Activated naive CD8-positive, alpha-beta T cell (primary cell): ENCODE results near the gene TNMD.

Experiments used
- H3K27ac Mint-ChIP-seq: one replicate; pipeline ENCODE4 v1.8.0; 2021; ENCODE audit warnings: mixed read lengths
- H3K27me3 Mint-ChIP-seq: one replicate; pipeline ENCODE4 v1.8.0; 2021; ENCODE audit warnings: mixed read lengths
- H3K36me3 Mint-ChIP-seq: one replicate; pipeline ENCODE4 v1.8.0; 2021; ENCODE audit warnings: mixed read lengths
- H3K4me1 Mint-ChIP-seq: one replicate; pipeline ENCODE4 v1.8.0; 2021; ENCODE audit warnings: low read depth, mixed read lengths
- H3K4me3 Mint-ChIP-seq: one replicate; pipeline ENCODE4 v1.8.0; 2021; ENCODE audit warnings: mild to moderate bottlenecking, mixed read lengths
- H3K9me3 Mint-ChIP-seq: one replicate; pipeline ENCODE4 v1.8.0; 2021; ENCODE audit warnings: low read depth, mixed read lengths

Gene TNMD

GRCh38 chrX:100625985-100626491 is 41.3 kb downstream of the TNMD start:
- Mint-ChIP-seq H3K27ac (no peak overlapping the region), H3K36me3 (peaks cover 2% of the 10 kb centered on the region), H3K4me3 (no peak overlapping the region), H3K4me1 (peaks cover 9% of the 10 kb centered on the region), H3K9me3 (no peaks in the 10 kb centered on the region), H3K27me3 (no peaks in the 10 kb centered on the region)

GRCh38 chrX:100635040-100635439 is 50.3 kb downstream of the TNMD start:
- Mint-ChIP-seq H3K36me3 (peaks cover 2% of the 10 kb centered on the region), H3K4me1 (peaks cover 17% of the 10 kb centered on the region)

DNA sequence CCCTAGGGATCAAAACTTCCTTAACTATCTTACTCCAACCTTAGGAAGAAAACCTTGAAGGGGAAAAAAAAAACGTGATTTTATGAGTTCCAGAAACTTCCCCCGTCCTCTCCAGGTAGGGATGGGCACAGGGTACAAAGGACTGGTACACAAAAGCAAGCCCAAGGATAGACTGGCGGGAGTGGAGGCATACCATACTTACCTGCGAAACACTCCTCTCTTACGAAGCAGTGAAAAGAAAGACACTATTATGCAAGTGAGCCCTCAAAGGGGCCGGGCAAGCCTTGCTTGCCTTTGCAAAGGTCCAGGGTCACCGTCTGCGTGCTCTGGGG is 51.2 kb downstream of the TNMD start:
- no peak overlapping the region for H3K27ac Mint-ChIP-seq
- H3K4me3 Mint-ChIP-seq = peak overlapping the region; percentile 95
- no peaks in the 10 kb centered on the region for H3K27me3 Mint-ChIP-seq
- no peaks in the 10 kb centered on the region for H3K36me3 Mint-ChIP-seq
- peaks cover 17% of the 10 kb centered on the region for H3K4me1 Mint-ChIP-seq
- H3K9me3 Mint-ChIP-seq = no peaks in the 10 kb centered on the region

More at GRCh38 chrX:100635040-100635439, 50.3 kb downstream of the TNMD start:
- no peak overlapping the region for H3K4me3 Mint-ChIP-seq
- no peak overlapping the region for H3K27ac Mint-ChIP-seq
- H3K9me3 Mint-ChIP-seq = no peaks in the 10 kb centered on the region
- no peaks in the 10 kb centered on the region for H3K27me3 Mint-ChIP-seq

GRCh38 chrX:100636321-100636991 is 51.7 kb downstream of the TNMD start, which contains the start of gene TSPAN6:
Gene TSPAN6, minus strand, starts transcription at chrX:100636806. Its CDS starts 112 bp downstream, at chrX:100636694.
- peak within 1 kb of the TSS; percentile 89 for H3K27ac Mint-ChIP-seq
- H3K4me1 Mint-ChIP-seq = peaks cover 17% of the 10 kb centered on the region
- H3K9me3 Mint-ChIP-seq = no peaks in the 10 kb centered on the region
- no peaks in the 10 kb centered on the region for H3K27me3 Mint-ChIP-seq
- H3K36me3 Mint-ChIP-seq = no peaks in the 10 kb centered on the region
- H3K4me3 Mint-ChIP-seq = peak within 1 kb of the TSS; percentile 95

- H3K27ac Mint-ChIP-seq = no peak overlapping the region
- H3K4me1 Mint-ChIP-seq = peaks cover under 1% of the 10 kb centered on the region
- H3K27me3 Mint-ChIP-seq = no peaks in the 10 kb centered on the region
- H3K36me3 Mint-ChIP-seq = no peaks in the 10 kb centered on the region
- no peaks in the 10 kb centered on the region for H3K9me3 Mint-ChIP-seq
- no peak overlapping the region for H3K4me3 Mint-ChIP-seq
Measured at GRCh38 chrX:100642290-100642689, 57.6 kb downstream of the TNMD start.

GRCh38 chrX:100643212-100643611 is 58.5 kb downstream of the TNMD start:
- Mint-ChIP-seq H3K4me1 (no peaks in the 10 kb centered on the region), H3K9me3 (no peaks in the 10 kb centered on the region), H3K36me3 (no peaks in the 10 kb centered on the region), H3K27me3 (no peaks in the 10 kb centered on the region), H3K27ac (no peak overlapping the region), H3K4me3 (no peak overlapping the region)

GRCh38 chrX:100643956-100644860 is 59.5 kb downstream of the TNMD start, which contains the start of gene SRPX2:
Gene SRPX2, plus strand, starts transcription at chrX:100644199. Its CDS starts 2,124 bp downstream, at chrX:100646323.
- Mint-ChIP-seq H3K4me3 (no peak within 1 kb of the TSS), H3K27ac (no peak within 1 kb of the TSS), H3K36me3 (no peaks in the 10 kb centered on the region), H3K4me1 (no peaks in the 10 kb centered on the region), H3K9me3 (no peaks in the 10 kb centered on the region), H3K27me3 (no peaks in the 10 kb centered on the region)

DNA sequence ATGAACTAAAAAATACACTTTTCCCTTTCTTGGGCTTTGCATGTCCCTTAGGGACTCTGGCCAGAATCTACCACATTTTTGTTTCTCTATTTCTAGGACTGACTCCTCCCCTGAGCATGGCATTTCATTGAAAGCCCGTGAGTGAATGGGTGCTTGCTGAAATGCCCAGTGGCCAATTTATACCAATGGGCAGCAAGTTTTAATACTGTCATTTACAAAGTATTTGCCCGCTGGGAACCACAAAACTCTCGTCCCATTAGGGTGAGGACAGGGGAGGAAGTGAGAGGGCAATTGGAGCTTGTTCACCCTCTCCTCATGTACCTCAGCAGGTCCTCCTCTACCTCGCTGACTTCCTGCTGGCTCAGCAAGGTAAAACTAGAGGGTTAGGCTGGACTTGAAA is 60.4 kb downstream of the TNMD start:
- Mint-ChIP-seq H3K4me1 (no peaks in the 10 kb centered on the region), H3K9me3 (no peaks in the 10 kb centered on the region), H3K36me3 (no peaks in the 10 kb centered on the region), H3K4me3 (no peak overlapping the region), H3K27ac (no peak overlapping the region), H3K27me3 (no peaks in the 10 kb centered on the region)

- H3K27ac Mint-ChIP-seq = no peak overlapping the region
- H3K27me3 Mint-ChIP-seq = peaks cover 1% of the 10 kb centered on the region
- H3K36me3 Mint-ChIP-seq = no peaks in the 10 kb centered on the region
- H3K4me1 Mint-ChIP-seq = no peaks in the 10 kb centered on the region
- H3K9me3 Mint-ChIP-seq = no peaks in the 10 kb centered on the region
- H3K4me3 Mint-ChIP-seq = no peak overlapping the region
Measured at GRCh38 chrX:100647095-100647494, 62.4 kb downstream of the TNMD start.

GRCh38 chrX:100647739-100648138 is 63.0 kb downstream of the TNMD start:
- Mint-ChIP-seq H3K27me3 (peaks cover 1% of the 10 kb centered on the region), H3K4me1 (no peaks in the 10 kb centered on the region), H3K27ac (no peak overlapping the region), H3K36me3 (no peaks in the 10 kb centered on the region), H3K9me3 (no peaks in the 10 kb centered on the region), H3K4me3 (no peak overlapping the region)

GRCh38 chrX:100648458-100649417 is 64.0 kb downstream of the TNMD start:
- H3K27ac Mint-ChIP-seq = no peak overlapping the region
- H3K27me3 Mint-ChIP-seq = peaks cover 1% of the 10 kb centered on the region
- no peaks in the 10 kb centered on the region for H3K36me3 Mint-ChIP-seq
- no peak overlapping the region for H3K4me3 Mint-ChIP-seq
- H3K9me3 Mint-ChIP-seq = no peaks in the 10 kb centered on the region
- no peaks in the 10 kb centered on the region for H3K4me1 Mint-ChIP-seq
